ENCODE results near the gene IP6K3.
A peak's percentile ranks its signal among the peaks of the same experiment; 100 is the strongest.

The IP6K3 gene

GRCh38 chr6:33727126-33727525 lies 19.6 kb downstream of the IP6K3 start:
- no peak overlapping the region for H3K27ac Mint-ChIP-seq
- no peaks in the 10 kb centered on the region for H3K9me3 Mint-ChIP-seq
- ATAC-seq: no peak
- no peak for DNase-seq
- no peaks in the 10 kb centered on the region for H3K27me3 Mint-ChIP-seq
- H3K4me3 Mint-ChIP-seq: no peak overlapping the region
- H3K4me1 Mint-ChIP-seq: peaks cover 22% of the 10 kb centered on the region

- Mint-ChIP-seq H3K4me3 (no peak overlapping the region), H3K9me3 (no peaks in the 10 kb centered on the region), H3K27ac (no peak overlapping the region), H3K4me1 (peaks cover 22% of the 10 kb centered on the region), H3K27me3 (no peaks in the 10 kb centered on the region)
- ATAC-seq (no peak), DNase-seq (no peak)
Measured at GRCh38 chr6:33726696-33727095, 20.0 kb downstream of the IP6K3 start.

GRCh38 chr6:33725891-33726673 lies 20.6 kb downstream of the IP6K3 start:
- no peak overlapping the region for H3K4me3 Mint-ChIP-seq
- H3K9me3 Mint-ChIP-seq: no peaks in the 10 kb centered on the region
- no peaks in the 10 kb centered on the region for H3K27me3 Mint-ChIP-seq
- H3K27ac Mint-ChIP-seq: no peak overlapping the region
- ATAC-seq (no peak), DNase-seq (no peak)
- peaks cover 22% of the 10 kb centered on the region for H3K4me1 Mint-ChIP-seq

- H3K27me3 Mint-ChIP-seq: no peaks in the 10 kb centered on the region
- no peak overlapping the region for H3K27ac Mint-ChIP-seq
- H3K9me3 Mint-ChIP-seq: no peaks in the 10 kb centered on the region
- H3K4me1 Mint-ChIP-seq: peaks cover 22% of the 10 kb centered on the region
- no peak for DNase-seq
- ATAC-seq: no peak
- H3K4me3 Mint-ChIP-seq: no peak overlapping the region
Measured at GRCh38 chr6:33725222-33725621, 21.5 kb downstream of the IP6K3 start.

GRCh38 chr6:33724102-33725023 lies 22.3 kb downstream of the IP6K3 start:
- no peak overlapping the region for H3K27ac Mint-ChIP-seq
- DNase-seq (no peak), ATAC-seq (no peak)
- H3K4me1 Mint-ChIP-seq: peaks cover 22% of the 10 kb centered on the region
- H3K27me3 Mint-ChIP-seq: no peaks in the 10 kb centered on the region
- no peak overlapping the region for H3K4me3 Mint-ChIP-seq
- no peaks in the 10 kb centered on the region for H3K9me3 Mint-ChIP-seq

- Mint-ChIP-seq H3K4me1 (peaks cover 22% of the 10 kb centered on the region), H3K9me3 (no peaks in the 10 kb centered on the region), H3K27ac (no peak overlapping the region), H3K27me3 (no peaks in the 10 kb centered on the region), H3K4me3 (no peak overlapping the region)
- ATAC-seq (no peak), DNase-seq (no peak)
Measured at GRCh38 chr6:33723371-33724085, 23.2 kb downstream of the IP6K3 start.

GRCh38 chr6:33722103-33722623 lies 24.5 kb downstream of the IP6K3 start:
- no peaks in the 10 kb centered on the region for H3K27me3 Mint-ChIP-seq
- DNase-seq: no peak
- H3K4me1 Mint-ChIP-seq: peaks cover 22% of the 10 kb centered on the region
- no peak overlapping the region for H3K4me3 Mint-ChIP-seq
- no peaks in the 10 kb centered on the region for H3K9me3 Mint-ChIP-seq
- no peak overlapping the region for H3K27ac Mint-ChIP-seq
- no peak for ATAC-seq

- ATAC-seq (no peak), DNase-seq (no peak)
- H3K27me3 Mint-ChIP-seq: no peaks in the 10 kb centered on the region
- no peak overlapping the region for H3K4me3 Mint-ChIP-seq
- no peaks in the 10 kb centered on the region for H3K9me3 Mint-ChIP-seq
- H3K4me1 Mint-ChIP-seq: peaks cover 22% of the 10 kb centered on the region
- H3K27ac Mint-ChIP-seq: no peak overlapping the region
Measured at GRCh38 chr6:33721508-33721907, 25.2 kb downstream of the IP6K3 start.

- Mint-ChIP-seq H3K4me3 (no peak overlapping the region), H3K4me1 (peaks cover 22% of the 10 kb centered on the region)
- ATAC-seq: no peak
Measured at GRCh38 chr6:33720998-33721397, 25.7 kb downstream of the IP6K3 start.

GRCh38 chr6:33719326-33719987 lies 27.2 kb downstream of the IP6K3 start:
- no peak for ATAC-seq
- no peak overlapping the region for H3K4me3 Mint-ChIP-seq
- H3K9me3 Mint-ChIP-seq: no peaks in the 10 kb centered on the region
- no peak overlapping the region for H3K27ac Mint-ChIP-seq
- no peak for DNase-seq
- no peaks in the 10 kb centered on the region for H3K27me3 Mint-ChIP-seq
- peaks cover 12% of the 10 kb centered on the region for H3K4me1 Mint-ChIP-seq

More at GRCh38 chr6:33720998-33721397, 25.7 kb downstream of the IP6K3 start:
- no peaks in the 10 kb centered on the region for H3K27me3 Mint-ChIP-seq
- DNase-seq: no peak
- H3K9me3 Mint-ChIP-seq: no peaks in the 10 kb centered on the region
- no peak overlapping the region for H3K27ac Mint-ChIP-seq

GRCh38 chr6:33718713-33719112 lies 28.0 kb downstream of the IP6K3 start:
- no peak overlapping the region for H3K4me3 Mint-ChIP-seq

GRCh38 chr6:33717934-33718455 lies 28.7 kb downstream of the IP6K3 start:
- Mint-ChIP-seq H3K27ac (no peak overlapping the region), H3K4me1 (no peaks in the 10 kb centered on the region), H3K9me3 (no peaks in the 10 kb centered on the region)

More at GRCh38 chr6:33718713-33719112, 28.0 kb downstream of the IP6K3 start:
- DNase-seq: no peak
- ATAC-seq: peak; percentile 40
- Mint-ChIP-seq H3K4me1 (peaks cover 5% of the 10 kb centered on the region), H3K27me3 (no peaks in the 10 kb centered on the region), H3K9me3 (no peaks in the 10 kb centered on the region), H3K27ac (no peak overlapping the region)

GRCh38 chr6:33716890-33717632 lies 29.6 kb downstream of the IP6K3 start:
- H3K9me3 Mint-ChIP-seq: no peaks in the 10 kb centered on the region
- peaks cover 2% of the 10 kb centered on the region for H3K4me1 Mint-ChIP-seq
- no peak overlapping the region for H3K27ac Mint-ChIP-seq
- no peak for ATAC-seq
- no peaks in the 10 kb centered on the region for H3K27me3 Mint-ChIP-seq
- no peak overlapping the region for H3K4me3 Mint-ChIP-seq
- no peak for DNase-seq

More at GRCh38 chr6:33717934-33718455, 28.7 kb downstream of the IP6K3 start:
- DNase-seq (no peak), ATAC-seq (no peak)
- Mint-ChIP-seq H3K4me3 (no peak overlapping the region), H3K27me3 (no peaks in the 10 kb centered on the region)

- Mint-ChIP-seq H3K4me1 (peaks cover 9% of the 10 kb centered on the region), H3K27ac (no peak overlapping the region), H3K4me3 (no peak overlapping the region), H3K27me3 (no peaks in the 10 kb centered on the region), H3K9me3 (no peaks in the 10 kb centered on the region)
- no peak for ATAC-seq
- DNase-seq: no peak
Measured at GRCh38 chr6:33716379-33716778, 30.3 kb downstream of the IP6K3 start.

Measured in stimulated activated naive CD8-positive, alpha-beta T cell treated with anti-CD3 and anti-CD28 coated beads, Interleukin-15, amount 100 ng/mL, for 72 hours (primary cell).